GM06990 (cell line): Measurements from ENCODE around the gene CLUH.
A peak's percentile ranks its signal among the peaks of the same experiment; 100 is the strongest.

Experiments used
- DNase-seq: peaks from one replicate; pipeline ENCODE4 v3.0.0-alpha.2; 2011; ENCODE audit not compliant: insufficient read length; ENCODE audit errors: extremely low read depth
- H3K27me3 ChIP-seq: replicated peaks from 2 replicates; pipeline ENCODE4 v1.6.0; 2011; ENCODE audit warnings: low read length; ENCODE audit not compliant: control insufficient read depth, insufficient read depth
- H3K36me3 ChIP-seq: 2 replicates; pipeline ENCODE4 v1.5.1; 2011; ENCODE audit warnings: low read length; ENCODE audit not compliant: control insufficient read depth, insufficient read depth
- H3K4me3 ChIP-seq: replicated peaks from 2 replicates; pipeline ENCODE4 v1.5.1; 2011; ENCODE audit warnings: low read depth, mild to moderate bottlenecking, control low read depth, low read length
- CTCF ChIP-seq: IDR thresholded peaks from 2 replicates; pipeline ENCODE4 v1.5.1; 2011; ENCODE audit warnings: low read length, control low read depth, mild to moderate bottlenecking, inconsistent platforms; ENCODE audit not compliant: insufficient read depth, poor library complexity, severe bottlenecking

Gene CLUH

DNA sequence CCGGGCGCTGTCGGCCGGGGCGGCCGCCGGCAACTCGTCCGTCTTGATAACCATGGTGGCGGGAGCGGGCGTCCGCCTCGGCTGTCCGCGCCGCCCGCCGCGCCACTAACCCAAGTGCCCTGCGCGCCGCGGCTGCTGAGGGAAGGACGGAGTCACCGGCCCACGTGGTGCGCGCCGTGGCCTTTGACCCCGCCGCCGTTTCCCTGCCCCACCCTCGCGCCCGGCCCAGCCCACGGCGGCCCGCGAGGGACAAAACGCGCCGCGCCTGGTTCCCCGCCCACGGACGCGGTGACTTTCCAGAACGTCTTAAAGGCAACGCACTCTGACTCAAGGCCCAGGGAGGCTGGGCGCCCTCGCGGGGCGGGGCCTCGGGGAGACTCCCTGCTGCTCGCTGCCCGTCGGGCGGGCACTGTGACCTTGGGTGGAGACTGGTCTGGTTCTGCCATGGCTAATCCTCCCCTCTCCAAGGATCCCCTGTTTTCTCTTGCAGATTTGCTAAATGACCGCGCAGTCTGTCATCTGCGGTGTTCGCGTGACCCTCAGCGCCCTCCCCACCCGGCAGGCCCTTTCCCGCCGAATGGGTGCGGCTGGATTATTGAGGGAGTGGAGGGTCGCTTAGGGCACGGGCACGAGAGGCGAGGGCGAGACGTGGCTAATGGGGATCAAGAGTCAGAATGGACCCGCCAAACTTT, at the start of gene CLUH:
Gene CLUH (minus strand): TSS at position 157 of the 692 bp plus-strand sequence. CDS start 103 bp downstream, at position 54.
- no peak for TF ChIP-seq CTCF
- Histone ChIP-seq H3K27me3 (no peaks in the 10 kb centered on the region), H3K4me3 (peak within 1 kb of the TSS; percentile 69), H3K36me3 (peaks cover 3% of the 10 kb centered on the region; the same call in 1 of the 2 replicates)
- DNase-seq, result peak; percentile 99

DNA sequence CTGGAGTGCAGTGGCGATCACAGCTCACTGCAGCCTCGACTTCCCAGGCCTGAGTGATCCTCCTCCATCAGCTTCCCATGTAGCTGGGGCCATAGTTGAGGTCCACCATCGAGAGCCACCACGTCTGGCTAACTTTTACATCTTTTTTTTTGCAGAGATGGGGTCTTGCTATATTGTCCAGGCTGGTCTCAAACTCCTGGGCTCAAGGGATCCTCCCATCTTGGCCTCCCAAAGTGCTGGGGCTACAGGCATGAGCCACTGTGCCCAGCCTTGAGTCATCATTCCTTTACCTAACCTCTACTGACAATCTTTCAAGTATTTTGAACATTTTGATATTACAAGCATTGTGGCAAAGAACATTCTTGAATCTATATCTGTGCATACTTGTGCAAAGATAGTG, 47.3 kb upstream of the CLUH start:
- Histone ChIP-seq H3K4me3 (no peak overlapping the region), H3K27me3 (no peaks in the 10 kb centered on the region; the same call in none of the 2 replicates), H3K36me3 (no peaks in the 10 kb centered on the region)
- DNase-seq, result no peak
- TF ChIP-seq CTCF, result no peak

- Histone ChIP-seq H3K4me3 (no peak overlapping the region), H3K36me3 (no peaks in the 10 kb centered on the region), H3K27me3 (peaks cover 1% of the 10 kb centered on the region)
- no peak for DNase-seq
- TF ChIP-seq CTCF, result no peak
These were observed 44.5 kb upstream of the CLUH start for GRCh38 chr17:2755891-2756724.

GRCh38 chr17:2751491-2751890, 39.9 kb upstream of the CLUH start:
- DNase-seq, result no peak
- TF ChIP-seq CTCF, result no peak
- no peak overlapping the region for H3K4me3 ChIP-seq
- H3K27me3 ChIP-seq, result peaks cover 1% of the 10 kb centered on the region
- H3K36me3 ChIP-seq, result no peaks in the 10 kb centered on the region

GRCh38 chr17:2750721-2751120, 39.2 kb upstream of the CLUH start:
- no peak for DNase-seq
- Histone ChIP-seq H3K36me3 (no peaks in the 10 kb centered on the region), H3K27me3 (peaks cover 1% of the 10 kb centered on the region), H3K4me3 (no peak overlapping the region)
- no peak for TF ChIP-seq CTCF
